Germinal center (tissue), 1 donor: ENCODE results near the gene CFAP46.
"Not testable (repeated sequence)": the region's sequence is repeated elsewhere in the genome, so short reads cannot be mapped to it uniquely, and the experiment has no call there.

Experiments used
- DNase-seq: peaks from one replicate; pipeline ENCODE4 v3.0.0; 2012; ENCODE audit warnings: mixed read lengths, low spot score

Gene CFAP46

GRCh38 chr10:132899054-132899750 lies 43.2 kb downstream of the CFAP46 start:
- DNase-seq: no peak

GRCh38 chr10:132898391-132899053 lies 43.8 kb downstream of the CFAP46 start:
- no peak for DNase-seq

GRCh38 chr10:132897516-132898381 lies 44.6 kb downstream of the CFAP46 start:
- DNase-seq: no peak

- DNase-seq: not testable (repeated sequence)
Observed at GRCh38 chr10:132893786-132894185, 48.6 kb downstream of the CFAP46 start.

GRCh38 chr10:132893090-132893489 lies 49.3 kb downstream of the CFAP46 start:
- no peak for DNase-seq

GRCh38 chr10:132892004-132892403 lies 50.4 kb downstream of the CFAP46 start:
- DNase-seq: no peak

GRCh38 chr10:132891368-132891767 lies 51.0 kb downstream of the CFAP46 start:
- DNase-seq: no peak

GRCh38 chr10:132890301-132890700 lies 52.1 kb downstream of the CFAP46 start:
- no peak for DNase-seq

GRCh38 chr10:132889556-132889955 lies 52.8 kb downstream of the CFAP46 start:
- DNase-seq: no peak

GRCh38 chr10:132888898-132889490 lies 53.4 kb downstream of the CFAP46 start:
- DNase-seq: no peak

- not testable (repeated sequence) for DNase-seq
Observed at GRCh38 chr10:132888446-132888845, 53.9 kb downstream of the CFAP46 start.

- DNase-seq: no peak
Observed at GRCh38 chr10:132886211-132887099, 55.9 kb downstream of the CFAP46 start.

- no peak for DNase-seq
Observed at GRCh38 chr10:132885451-132886210, 56.7 kb downstream of the CFAP46 start.

GRCh38 chr10:132884691-132885271 lies 57.6 kb downstream of the CFAP46 start:
- DNase-seq: no peak

- no peak for DNase-seq
Observed at GRCh38 chr10:132884041-132884440, 58.3 kb downstream of the CFAP46 start.

- DNase-seq: no peak
Observed at GRCh38 chr10:132883391-132883881, 58.9 kb downstream of the CFAP46 start.

- no peak for DNase-seq
Observed at GRCh38 chr10:132882069-132882951, 60.1 kb downstream of the CFAP46 start.

GRCh38 chr10:132881186-132881920 lies 61.0 kb downstream of the CFAP46 start:
- DNase-seq: no peak
